ENCODE data around the gene TMEM135. TPM values are rescaled to one million over a fixed set of nuclear protein-coding genes. Genes with fewer than 3 reads are reported as not detected.

TMEM135 gene
- total RNA-seq, 1 donor from 2014 or later, result 38.1 TPM

- no peaks in the 10 kb centered on the region for H3K36me3 Mint-ChIP-seq (ENCODE audit: unreplicated experiment)
- no peaks in the 10 kb centered on the region for H3K9me3 Mint-ChIP-seq (ENCODE audit: unreplicated experiment)
- no peak for TF ChIP-seq CTCF (IDR thresholded peaks at IDR 0.05; ENCODE audit: partially characterized antibody, unreplicated experiment)
- H3K4me3 Mint-ChIP-seq (ENCODE audit: unreplicated experiment), result no peak overlapping the region
- peaks cover 2% of the 10 kb centered on the region for H3K27me3 Mint-ChIP-seq (ENCODE audit: unreplicated experiment)
- H3K27ac Mint-ChIP-seq (ENCODE audit: unreplicated experiment), result no peak overlapping the region
- no peaks in the 10 kb centered on the region for H3K4me1 Mint-ChIP-seq (ENCODE audit: low read depth, unreplicated experiment)
- DNase-seq, result no peak
Observed at GRCh38 chr11:87005569-87005921, 32.2 kb upstream of the TMEM135 start.

GRCh38 chr11:87006035-87006434 lies 31.7 kb upstream of the TMEM135 start:
- no peak overlapping the region for H3K27ac Mint-ChIP-seq (ENCODE audit: unreplicated experiment)
- TF ChIP-seq CTCF (IDR thresholded peaks at IDR 0.05; ENCODE audit: partially characterized antibody, unreplicated experiment), result no peak
- DNase-seq, result no peak
- no peaks in the 10 kb centered on the region for H3K36me3 Mint-ChIP-seq (ENCODE audit: unreplicated experiment)
- no peak overlapping the region for H3K4me3 Mint-ChIP-seq (ENCODE audit: unreplicated experiment)
- H3K4me1 Mint-ChIP-seq (ENCODE audit: low read depth, unreplicated experiment), result no peaks in the 10 kb centered on the region
- peaks cover 2% of the 10 kb centered on the region for H3K27me3 Mint-ChIP-seq (ENCODE audit: unreplicated experiment)
- no peaks in the 10 kb centered on the region for H3K9me3 Mint-ChIP-seq (ENCODE audit: unreplicated experiment)

GRCh38 chr11:87007963-87008362 lies 29.8 kb upstream of the TMEM135 start:
- Mint-ChIP-seq H3K36me3 (ENCODE audit: unreplicated experiment) (no peaks in the 10 kb centered on the region), H3K27me3 (ENCODE audit: unreplicated experiment) (peaks cover 2% of the 10 kb centered on the region), H3K4me3 (ENCODE audit: unreplicated experiment) (no peak overlapping the region), H3K27ac (ENCODE audit: unreplicated experiment) (no peak overlapping the region), H3K4me1 (ENCODE audit: low read depth, unreplicated experiment) (no peaks in the 10 kb centered on the region), H3K9me3 (ENCODE audit: unreplicated experiment) (no peaks in the 10 kb centered on the region)
- no peak for DNase-seq
- TF ChIP-seq CTCF (IDR thresholded peaks at IDR 0.05; ENCODE audit: partially characterized antibody, unreplicated experiment), result no peak

- Mint-ChIP-seq H3K36me3 (ENCODE audit: unreplicated experiment) (no peaks in the 10 kb centered on the region), H3K4me1 (ENCODE audit: low read depth, unreplicated experiment) (no peaks in the 10 kb centered on the region)
Observed at GRCh38 chr11:87012089-87012488, 25.6 kb upstream of the TMEM135 start.

GRCh38 chr11:87012673-87013072 lies 25.1 kb upstream of the TMEM135 start:
- H3K4me1 Mint-ChIP-seq (ENCODE audit: low read depth, unreplicated experiment), result no peaks in the 10 kb centered on the region
- no peak for DNase-seq
- H3K4me3 Mint-ChIP-seq (ENCODE audit: unreplicated experiment), result no peak overlapping the region
- H3K27ac Mint-ChIP-seq (ENCODE audit: unreplicated experiment), result no peak overlapping the region
- H3K36me3 Mint-ChIP-seq (ENCODE audit: unreplicated experiment), result no peaks in the 10 kb centered on the region
- TF ChIP-seq CTCF (IDR thresholded peaks at IDR 0.05; ENCODE audit: partially characterized antibody, unreplicated experiment), result no peak
- H3K27me3 Mint-ChIP-seq (ENCODE audit: unreplicated experiment), result no peaks in the 10 kb centered on the region
- H3K9me3 Mint-ChIP-seq (ENCODE audit: unreplicated experiment), result no peaks in the 10 kb centered on the region

More at GRCh38 chr11:87012089-87012488, 25.6 kb upstream of the TMEM135 start:
- no peak for TF ChIP-seq CTCF (IDR thresholded peaks at IDR 0.05; ENCODE audit: partially characterized antibody, unreplicated experiment)
- Mint-ChIP-seq H3K9me3 (ENCODE audit: unreplicated experiment) (no peaks in the 10 kb centered on the region), H3K27ac (ENCODE audit: unreplicated experiment) (no peak overlapping the region), H3K4me3 (ENCODE audit: unreplicated experiment) (no peak overlapping the region), H3K27me3 (ENCODE audit: unreplicated experiment) (no peaks in the 10 kb centered on the region)
- no peak for DNase-seq
